Common myeloid progenitor, CD34-positive (primary cell): ENCODE results near the gene GPRC5D.

Experiments
- CTCF ChIA-PET: fragments of 350-600 bp; sonication (Branson Sonifier 250); formaldehyde crosslinking; loops from one replicate; lab custom pipeline; 2021; ENCODE audit warnings: antibody characterized with exemption; lab: Charles Lee
- POLR2A ChIA-PET: fragments of 350-600 bp; sonication (Branson Sonifier 250); formaldehyde crosslinking; loops from one replicate; lab custom pipeline; 2021; ENCODE audit warnings: antibody characterized with exemption; lab: Charles Lee
- DNase-seq, 3 donors: peaks; one replicate each; pipeline versions ENCODE4 v3.0.0 to v3.0.0-alpha.2; 2013
- H3K27ac ChIP-seq, 2 experiments: 1 replicate in 1 of 2; 2 replicates in 1 of 2; pipeline ENCODE4 v1.7.0; 2013; ENCODE audit warnings: inconsistent platforms in 2 of 2, low read length in 2 of 2, mild to moderate bottlenecking in 2 of 2, low read depth in 1 of 2, moderate library complexity in 1 of 2; ENCODE audit not compliant: severe bottlenecking in 2 of 2, insufficient read depth in 1 of 2, poor library complexity in 1 of 2
- H3K27me3 ChIP-seq, 5 experiments: replicated peaks in 2 of 5; 1 replicate in 3 of 5; 2 replicates in 2 of 5; pipeline versions ENCODE4 v1.6.1 to v1.7.0; 2013; ENCODE audit warnings: low read length in 4 of 5, mild to moderate bottlenecking in 2 of 5, moderate library complexity in 2 of 5, inconsistent platforms in 1 of 5; ENCODE audit not compliant: insufficient read depth in 5 of 5, control insufficient read depth in 4 of 5
- H3K36me3 ChIP-seq, 4 experiments: 1 replicate in 2 of 4; 2 replicates in 2 of 4; pipeline versions ENCODE4 v1.6.1 to v1.7.0; 2013; ENCODE audit warnings: low read length in 3 of 4, control low read depth in 1 of 4, mild to moderate bottlenecking in 1 of 4; ENCODE audit not compliant: control insufficient read depth in 4 of 4, insufficient read depth in 4 of 4
- H3K4me1 ChIP-seq, 4 experiments: 1 replicate in 3 of 4; 2 replicates in 1 of 4; pipeline versions ENCODE4 v1.6.1 to v1.7.1; 2013; ENCODE audit warnings: low read length in 3 of 4, mild to moderate bottlenecking in 3 of 4, control low read depth in 1 of 4, inconsistent platforms in 1 of 4, moderate library complexity in 1 of 4; ENCODE audit not compliant: control insufficient read depth in 4 of 4, insufficient read depth in 4 of 4; ENCODE audit errors: control extremely low read depth in 1 of 4
- H3K4me3 ChIP-seq, 7 experiments: 1 replicate in 4 of 7; 2 replicates in 3 of 7; pipeline versions ENCODE4 v1.5.1 to v1.7.0; 2013; ENCODE audit warnings: mild to moderate bottlenecking in 7 of 7, low read length in 6 of 7, moderate library complexity in 6 of 7, inconsistent platforms in 2 of 7, low read depth in 2 of 7, control low read depth in 1 of 7; ENCODE audit not compliant: insufficient read depth in 4 of 7, control insufficient read depth in 1 of 7; ENCODE audit errors: extremely low read depth in 1 of 7
- H3K9me3 ChIP-seq, 5 experiments: 1 replicate in 4 of 5; 2 replicates in 1 of 5; pipeline versions ENCODE4 v1.6.1 to v1.7.1; 2013; ENCODE audit warnings: low read length in 4 of 5, mild to moderate bottlenecking in 2 of 5, inconsistent platforms in 1 of 5, low read depth in 1 of 5, moderate library complexity in 1 of 5; ENCODE audit not compliant: control insufficient read depth in 4 of 5, insufficient read depth in 2 of 5; ENCODE audit errors: control extremely low read depth in 1 of 5
- WGBS: methylation state at CpG from one replicate; pipeline ENCODE4 v1.1.5; 2013; ENCODE audit not compliant: insufficient coverage; 5-methylcytosine and 5-hydroxymethylcytosine counted together

The GPRC5D gene

GRCh38 chr12:12943586-12944260, 8.2 kb downstream of the GPRC5D start:
- H3K36me3 ChIP-seq = no peaks in the 10 kb centered on the region
- CTCF ChIA-PET = no interaction called here
- POLR2A ChIA-PET = no interaction called here
- H3K27ac ChIP-seq = no peak overlapping the region
- WGBS = 97% methylated on average over 5 of the region's 8 CpGs
- H3K4me3 ChIP-seq = no peak overlapping the region
- DNase-seq = no peak
- peaks cover 0 to 4% (median 0%) of the 10 kb centered on the region in 5 experiments for H3K27me3 ChIP-seq
- H3K4me1 ChIP-seq = no peaks in the 10 kb centered on the region
- no peaks in the 10 kb centered on the region for H3K9me3 ChIP-seq

GRCh38 chr12:12941450-12942350, 10.3 kb downstream of the GPRC5D start:
- Histone ChIP-seq H3K27me3 (peaks cover 0 to 4% (median 0%) of the 10 kb centered on the region in 5 experiments), H3K9me3 (no peaks in the 10 kb centered on the region), H3K36me3 (no peaks in the 10 kb centered on the region), H3K4me3 (no peak overlapping the region), H3K27ac (no peak overlapping the region), H3K4me1 (no peaks in the 10 kb centered on the region)
- 96% methylated on average over 8 of the region's 10 CpGs for WGBS
- ChIA-PET POLR2A (no interaction called here), CTCF (interaction anchor here (1.1 to 1.4 kb wide), 4 partner anchors 17 to 33 kb away, joined by 3 to 4 read pairs (median 4); no protein-coding TSS in a partner anchor)
- no peak for DNase-seq

- POLR2A ChIA-PET = no interaction called here
- no peak overlapping the region for H3K27ac ChIP-seq
- H3K4me3 ChIP-seq = no peak overlapping the region
- H3K4me1 ChIP-seq = no peaks in the 10 kb centered on the region
- H3K36me3 ChIP-seq = no peaks in the 10 kb centered on the region
- CTCF ChIA-PET = interaction anchor here (1.4 kb wide), 1 partner anchor 19 kb away, joined by 3 read pairs; no protein-coding TSS in a partner anchor
- no peaks in the 10 kb centered on the region for H3K9me3 ChIP-seq
- no CpG with 5 or more reads among the region's 1 CpG for WGBS
- no peak for DNase-seq
- H3K27me3 ChIP-seq = peaks cover 0 to 4% (median 0%) of the 10 kb centered on the region in 5 experiments
Measured at GRCh38 chr12:12939888-12940287, 12.1 kb downstream of the GPRC5D start.

- no peaks in the 10 kb centered on the region for H3K4me1 ChIP-seq
- H3K27me3 ChIP-seq = peaks cover 0 to 6% (median 0%) of the 10 kb centered on the region in 5 experiments
- CTCF ChIA-PET = no interaction called here
- no peak for DNase-seq
- POLR2A ChIA-PET = no interaction called here
- H3K27ac ChIP-seq = no peak overlapping the region
- WGBS = 79% methylated on average over 4 of the region's 5 CpGs
- H3K36me3 ChIP-seq = no peaks in the 10 kb centered on the region
- H3K4me3 ChIP-seq = no peak overlapping the region
- no peaks in the 10 kb centered on the region for H3K9me3 ChIP-seq
Measured at GRCh38 chr12:12938541-12938940, 13.4 kb downstream of the GPRC5D start.

- Histone ChIP-seq H3K27ac (no peak overlapping the region), H3K4me1 (no peaks in the 10 kb centered on the region), H3K36me3 (no peaks in the 10 kb centered on the region), H3K27me3 (peaks cover 0 to 7% (median 0%) of the 10 kb centered on the region in 5 experiments), H3K9me3 (no peaks in the 10 kb centered on the region), H3K4me3 (no peak overlapping the region)
- 92% methylated on average over 11 of the region's 11 CpGs for WGBS
- CTCF ChIA-PET = interaction anchor here (1.1 kb wide), 1 partner anchor 21 kb away, joined by 3 read pairs; no protein-coding TSS in a partner anchor
- POLR2A ChIA-PET = no interaction called here
- no peak for DNase-seq
Measured at GRCh38 chr12:12936983-12937491, 14.9 kb downstream of the GPRC5D start.

- H3K27ac ChIP-seq = no peak overlapping the region
- ChIA-PET POLR2A (no interaction called here), CTCF (no interaction called here)
- whole genome bisulfite sequencing = 100% methylated on average over 5 of the region's 8 CpGs
- H3K4me3 ChIP-seq = no peak overlapping the region
- no peaks in the 10 kb centered on the region for H3K36me3 ChIP-seq
- no peaks in the 10 kb centered on the region for H3K4me1 ChIP-seq
- H3K27me3 ChIP-seq = peaks cover 0 to 7% (median 0%) of the 10 kb centered on the region in 5 experiments
- no peak for DNase-seq
- no peaks in the 10 kb centered on the region for H3K9me3 ChIP-seq
Measured at GRCh38 chr12:12934556-12934955, 17.4 kb downstream of the GPRC5D start.
